Ascending aorta (tissue), 2 donors: ENCODE measurements around the gene MS4A18. TPM values are rescaled to one million over a fixed set of nuclear protein-coding genes. Genes with fewer than 3 reads are reported as not detected.

ENCODE experiments used
- DNase-seq, 2 donors: peaks; one replicate each; pipeline ENCODE4 v3.0.0-alpha.2; 2019; ENCODE audit warnings: low spot score in 2 of 2
- H3K27ac ChIP-seq, 2 donors: fragments of 200-600 bp; sonication (generic); one replicate each; pipeline ENCODE4 v1.5.1; 2016 to 2017; ENCODE audit warnings: mild to moderate bottlenecking in 1 of 2
- H3K27me3 ChIP-seq: fragments of 200-600 bp; sonication (generic); one replicate; pipeline ENCODE4 v1.5.1; 2017
- H3K36me3 ChIP-seq, 2 donors: fragments of 200-600 bp; sonication (generic); one replicate each; pipeline ENCODE4 v1.5.1; 2016
- H3K4me1 ChIP-seq, 2 donors: fragments of 200-600 bp; sonication (generic); one replicate each; pipeline ENCODE4 v1.5.1; 2016 to 2017; ENCODE audit warnings: mild to moderate bottlenecking in 1 of 2
- H3K4me3 ChIP-seq, 2 donors: fragments of 200-600 bp; sonication (generic); one replicate each; pipeline ENCODE4 v1.5.1; 2016 to 2017; ENCODE audit warnings: mild to moderate bottlenecking in 1 of 2
- H3K9me3 ChIP-seq, 2 donors: fragments of 200-600 bp; sonication (generic); one replicate each; pipeline ENCODE4 v1.5.1; 2016
- intact Hi-C: fragments of 100-400 bp; cut with DNase I; formaldehyde crosslinking; loops from one replicate; pipeline ENCODE4 v1.15.1; 2023
- total RNA-seq: library from RNA; depleted of rRNA; stranded (reverse); fragments of >200 nt; gene quantifications from one replicate; pipeline ENCODE4 v1.1.0, GENCODE V29; 2016
- TF ChIP-seq, protein P1 (sequence below), 3 experiments: fragments of 200-600 bp in 2 of 3; fragments of 450-650 bp in 1 of 3; sonication (generic) in 2 of 3; IDR thresholded peaks; one replicate each; pipeline ENCODE4 v1.5.1; 2016 to 2019; ENCODE audit warnings: antibody characterized with exemption in 3 of 3, mild to moderate bottlenecking in 1 of 3, moderate library complexity in 1 of 3

The MS4A18 gene
- total RNA-seq, 1 donor from 2014 or later = not detected

DNA sequence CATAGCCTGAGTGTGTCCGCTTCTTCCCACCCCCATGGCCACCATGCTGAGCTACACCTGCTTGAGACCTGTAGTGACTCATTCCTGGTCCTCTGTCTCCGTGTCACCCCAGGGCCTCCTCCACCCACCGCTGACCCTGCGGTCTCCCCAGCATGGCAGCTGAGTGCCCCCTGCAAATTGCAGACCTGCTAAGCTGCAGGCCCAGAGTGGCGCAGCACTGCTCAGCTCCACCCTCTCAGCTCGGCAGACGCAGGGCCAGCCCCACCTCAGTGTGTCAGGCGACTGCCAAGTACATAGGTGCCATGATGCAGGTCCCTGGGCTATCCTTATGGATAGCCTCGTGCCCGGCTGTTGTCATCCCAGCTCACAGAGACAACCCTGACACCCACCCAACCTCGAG is 45.3 kb downstream of the MS4A18 start:
- no peaks in the 10 kb centered on the region for H3K27me3 ChIP-seq
- no peaks in the 10 kb centered on the region for H3K9me3 ChIP-seq
- TF ChIP-seq, protein P1, sequence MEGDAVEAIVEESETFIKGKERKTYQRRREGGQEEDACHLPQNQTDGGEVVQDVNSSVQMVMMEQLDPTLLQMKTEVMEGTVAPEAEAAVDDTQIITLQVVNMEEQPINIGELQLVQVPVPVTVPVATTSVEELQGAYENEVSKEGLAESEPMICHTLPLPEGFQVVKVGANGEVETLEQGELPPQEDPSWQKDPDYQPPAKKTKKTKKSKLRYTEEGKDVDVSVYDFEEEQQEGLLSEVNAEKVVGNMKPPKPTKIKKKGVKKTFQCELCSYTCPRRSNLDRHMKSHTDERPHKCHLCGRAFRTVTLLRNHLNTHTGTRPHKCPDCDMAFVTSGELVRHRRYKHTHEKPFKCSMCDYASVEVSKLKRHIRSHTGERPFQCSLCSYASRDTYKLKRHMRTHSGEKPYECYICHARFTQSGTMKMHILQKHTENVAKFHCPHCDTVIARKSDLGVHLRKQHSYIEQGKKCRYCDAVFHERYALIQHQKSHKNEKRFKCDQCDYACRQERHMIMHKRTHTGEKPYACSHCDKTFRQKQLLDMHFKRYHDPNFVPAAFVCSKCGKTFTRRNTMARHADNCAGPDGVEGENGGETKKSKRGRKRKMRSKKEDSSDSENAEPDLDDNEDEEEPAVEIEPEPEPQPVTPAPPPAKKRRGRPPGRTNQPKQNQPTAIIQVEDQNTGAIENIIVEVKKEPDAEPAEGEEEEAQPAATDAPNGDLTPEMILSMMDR (IDR thresholded peaks at IDR 0.05) = no peak
- intact Hi-C loops = no loop called here
- H3K4me3 ChIP-seq = no peak overlapping the region
- DNase-seq = no peak
- H3K27ac ChIP-seq = no peak overlapping the region
- no peaks in the 10 kb centered on the region for H3K36me3 ChIP-seq
- H3K4me1 ChIP-seq = no peaks in the 10 kb centered on the region

DNA sequence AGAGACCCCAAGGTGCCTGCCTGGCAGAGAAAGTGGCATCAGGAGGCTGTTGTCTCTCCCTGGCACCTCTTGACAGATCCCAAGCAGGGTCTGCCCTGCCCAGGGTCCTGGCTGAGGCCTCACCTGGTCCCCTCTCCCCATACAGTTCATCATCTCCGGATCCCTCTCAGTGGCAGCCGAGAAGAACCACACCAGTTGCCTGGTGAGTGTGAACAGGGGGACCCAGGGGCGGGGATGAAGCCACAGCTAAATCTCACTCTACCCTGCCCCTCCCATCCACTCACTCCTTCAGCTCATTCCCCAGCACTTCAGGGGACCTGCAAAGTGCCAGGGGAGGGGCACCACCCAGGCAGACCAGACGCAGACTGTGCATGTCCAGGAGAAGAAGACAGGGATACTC is 46.6 kb downstream of the MS4A18 start:
- Histone ChIP-seq H3K27ac (no peak overlapping the region), H3K36me3 (no peaks in the 10 kb centered on the region), H3K4me1 (peaks cover 0 to 3% of the 10 kb centered on the region in 2 donors), H3K9me3 (no peaks in the 10 kb centered on the region), H3K4me3 (no peak overlapping the region), H3K27me3 (no peaks in the 10 kb centered on the region)
- DNase-seq = no peak
- intact Hi-C loops = no loop called here
- TF ChIP-seq, protein P1 (IDR thresholded peaks at IDR 0.05) = no peak

DNA sequence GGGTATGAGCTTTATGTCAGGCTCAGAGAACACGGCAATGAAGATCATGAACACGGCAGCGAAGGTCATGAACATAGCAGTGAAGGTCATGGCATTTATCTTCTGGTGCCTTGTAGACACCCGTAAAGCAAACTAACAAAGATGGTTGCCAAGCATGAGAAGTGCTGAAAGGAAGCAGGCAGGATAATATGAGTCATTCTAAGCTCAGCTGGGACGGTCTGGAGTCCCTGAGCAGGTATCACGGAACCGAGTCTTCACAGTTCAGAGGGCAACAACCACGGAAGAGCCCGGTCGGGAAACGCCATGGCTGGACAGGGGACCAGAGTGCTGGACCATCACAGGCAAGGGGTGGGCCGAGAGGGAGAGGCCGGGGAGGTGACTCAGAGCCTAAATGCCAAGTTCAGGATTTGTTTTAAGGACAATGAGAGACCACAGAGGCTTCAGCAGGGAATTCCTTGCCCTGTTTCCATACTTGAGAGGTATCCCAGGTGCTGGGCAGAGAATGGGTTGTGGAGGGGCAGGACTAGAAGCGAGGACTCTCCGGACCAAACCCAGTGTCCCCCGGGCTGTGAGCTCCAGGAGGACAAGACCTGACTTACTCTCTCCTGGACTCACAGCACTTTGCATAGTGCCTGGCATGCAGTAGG is 47.5 kb downstream of the MS4A18 start:
- intact Hi-C loops = no loop called here
- H3K27me3 ChIP-seq = no peaks in the 10 kb centered on the region
- no peak overlapping the region for H3K4me3 ChIP-seq
- DNase-seq = no peak
- no peak overlapping the region for H3K27ac ChIP-seq
- H3K36me3 ChIP-seq = no peaks in the 10 kb centered on the region
- H3K4me1 ChIP-seq = peaks cover 0 to 3% of the 10 kb centered on the region in 2 donors
- TF ChIP-seq, protein P1 (IDR thresholded peaks at IDR 0.05) = no peak
- no peaks in the 10 kb centered on the region for H3K9me3 ChIP-seq

DNA sequence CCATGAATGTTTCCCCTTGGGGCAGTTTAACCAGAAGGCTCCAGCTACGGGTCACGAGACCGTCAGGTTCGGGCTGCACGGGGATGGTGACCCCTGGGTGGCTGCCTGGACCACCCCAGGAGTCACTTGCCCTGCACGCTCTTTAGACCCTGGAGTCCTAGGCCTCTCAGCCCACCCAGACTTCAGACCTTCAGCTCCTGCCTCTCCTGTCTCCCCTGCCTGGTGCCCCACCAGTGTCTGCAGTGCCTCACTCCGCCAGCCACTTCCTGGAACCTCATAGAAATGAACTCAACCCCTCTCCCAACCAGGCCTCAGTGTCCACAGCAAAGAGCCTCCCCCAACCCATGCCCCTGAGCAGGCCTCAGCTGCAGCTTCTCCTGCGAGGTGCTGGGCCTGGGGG is 48.1 kb downstream of the MS4A18 start:
- intact Hi-C loops = no loop called here
- DNase-seq = no peak

DNA sequence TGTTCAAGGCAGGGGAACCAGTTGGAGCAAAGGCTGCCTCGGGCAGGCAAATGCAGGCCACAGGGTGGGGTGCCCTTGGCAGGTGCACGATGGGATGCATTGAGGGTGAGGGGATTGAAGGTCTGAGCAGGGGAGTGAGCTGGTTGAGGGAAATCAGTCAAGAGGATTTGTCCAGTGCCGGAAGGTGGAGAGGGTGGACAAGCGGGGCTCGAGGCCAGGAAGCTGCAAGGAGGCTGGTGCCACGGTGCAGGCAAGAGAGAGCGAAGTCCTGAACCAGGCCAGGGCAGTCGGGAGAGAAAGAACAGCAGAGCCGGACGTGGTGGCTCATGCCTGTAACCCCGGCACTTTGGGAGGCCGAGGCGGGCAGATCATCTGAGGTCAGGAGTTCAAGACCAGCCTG is 50.2 kb downstream of the MS4A18 start:
- H3K9me3 ChIP-seq = no peaks in the 10 kb centered on the region
- H3K27me3 ChIP-seq = no peaks in the 10 kb centered on the region
- no peak for DNase-seq
- peaks cover 0 to 3% of the 10 kb centered on the region in 2 donors for H3K4me1 ChIP-seq
- no peak overlapping the region for H3K27ac ChIP-seq
- TF ChIP-seq, protein P1 (IDR thresholded peaks at IDR 0.05) = no peak
- H3K36me3 ChIP-seq = no peaks in the 10 kb centered on the region
- H3K4me3 ChIP-seq = no peak overlapping the region
- intact Hi-C loops = loop anchor here (2.0 to 5.0 kb wide), 2 partner anchors 66 to 123 kb away; no protein-coding TSS in a partner anchor

More for the DNA sequence above, 48.1 kb downstream of the MS4A18 start:
- H3K4me3 ChIP-seq = no peak overlapping the region
- no peaks in the 10 kb centered on the region for H3K27me3 ChIP-seq
- H3K27ac ChIP-seq = no peak overlapping the region
- no peaks in the 10 kb centered on the region for H3K9me3 ChIP-seq
- TF ChIP-seq, protein P1 (IDR thresholded peaks at IDR 0.05) = no peak
- H3K36me3 ChIP-seq = no peaks in the 10 kb centered on the region
- peaks cover 0 to 3% of the 10 kb centered on the region in 2 donors for H3K4me1 ChIP-seq
